NCI-H1105 treated with DMSO at 0.1 percent for 48 hours (cell line): ENCODE results near the gene FAM111A.

Experiments used
- DNase-seq: peaks from one replicate; lab custom pipeline; 2025; lab: John Stamatoyannopoulos, UW

FAM111A gene

GRCh38 chr11:59141673-59142460, 789 bp upstream of the FAM111A start:
- DNase-seq, result peak; percentile 8

DNA sequence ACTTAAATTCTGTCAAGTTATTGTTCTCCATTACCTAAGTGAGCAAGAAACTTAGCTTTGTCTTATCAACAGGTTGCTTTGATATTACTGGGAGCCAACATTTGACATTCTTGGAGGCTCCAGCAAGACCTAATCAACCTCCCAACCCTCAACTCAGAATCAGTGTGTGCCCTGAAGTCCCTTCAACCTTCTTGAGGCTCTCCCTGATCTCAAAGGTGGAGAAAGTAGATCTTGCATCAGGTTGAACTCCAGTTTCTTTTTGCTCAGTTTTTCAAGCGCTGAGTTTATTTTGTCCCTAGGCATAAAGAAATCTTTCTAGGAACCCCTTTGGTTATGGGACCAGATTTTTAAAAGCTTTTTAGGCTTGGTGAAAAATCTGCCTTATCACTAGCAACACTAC, 1.4 kb downstream of the FAM111A start:
- no peak for DNase-seq

- DNase-seq, result peak; percentile 87
Measured at GRCh38 chr11:59144579-59145345, 2.1 kb downstream of the FAM111A start.

DNA sequence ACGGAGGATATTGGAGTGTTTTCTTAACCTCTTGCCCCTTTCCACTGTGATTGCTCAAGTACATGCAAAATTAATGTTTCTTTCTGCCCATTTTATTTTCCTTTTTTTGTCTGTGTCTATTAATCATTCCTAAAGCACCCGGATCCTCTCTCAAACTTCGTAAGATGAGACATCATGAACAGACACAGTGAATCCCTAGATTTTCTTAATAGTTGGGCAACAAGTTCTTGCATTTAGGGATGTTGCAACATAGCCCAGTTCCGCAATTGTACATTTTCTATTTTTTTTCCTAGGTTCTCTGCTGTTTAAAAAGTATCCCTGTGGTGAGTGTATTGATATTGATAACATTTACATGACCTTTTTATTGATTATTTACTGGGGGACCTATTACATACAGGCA, 2.9 kb downstream of the FAM111A start:
- DNase-seq, result no peak

DNA sequence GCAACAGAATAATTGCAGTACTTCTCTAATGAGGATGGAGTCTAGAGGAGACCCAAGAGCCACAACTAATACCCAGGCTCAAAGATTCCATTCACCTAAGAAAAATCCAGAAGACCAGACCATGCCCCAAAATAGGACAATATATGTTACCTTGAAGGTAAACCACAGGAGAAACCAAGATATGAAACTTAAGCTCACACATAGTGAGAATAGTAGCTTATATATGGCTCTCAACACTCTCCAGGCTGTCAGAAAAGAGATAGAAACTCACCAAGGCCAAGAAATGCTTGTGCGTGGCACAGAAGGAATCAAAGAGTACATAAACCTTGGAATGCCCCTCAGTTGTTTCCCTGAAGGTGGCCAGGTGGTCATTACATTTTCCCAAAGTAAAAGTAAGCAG, 9.1 kb downstream of the FAM111A start:
- DNase-seq, result no peak

- no peak for DNase-seq
Measured at GRCh38 chr11:59152312-59152951, 9.8 kb downstream of the FAM111A start.

DNA sequence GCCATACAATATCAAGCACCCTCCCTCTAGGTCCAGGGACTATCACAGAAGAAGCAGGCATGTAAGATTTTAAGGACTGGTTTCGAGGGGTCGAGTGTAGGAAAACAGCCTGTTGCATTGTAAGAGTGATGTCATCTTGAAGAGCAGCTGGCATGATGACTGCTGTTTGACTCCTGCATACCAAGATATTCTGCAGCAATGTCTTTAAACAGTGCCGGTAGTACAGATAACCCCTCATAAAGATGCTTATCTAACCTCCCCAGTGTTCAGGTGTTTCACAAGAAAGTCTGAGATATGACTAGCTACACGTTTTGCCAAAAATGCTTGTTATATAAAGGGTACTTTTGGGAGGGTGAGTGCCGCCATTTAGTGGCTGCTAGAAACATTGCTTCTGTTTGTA, 12.0 kb downstream of the FAM111A start:
- no peak for DNase-seq

GRCh38 chr11:59157433-59157832, 14.8 kb downstream of the FAM111A start:
- no peak for DNase-seq

DNA sequence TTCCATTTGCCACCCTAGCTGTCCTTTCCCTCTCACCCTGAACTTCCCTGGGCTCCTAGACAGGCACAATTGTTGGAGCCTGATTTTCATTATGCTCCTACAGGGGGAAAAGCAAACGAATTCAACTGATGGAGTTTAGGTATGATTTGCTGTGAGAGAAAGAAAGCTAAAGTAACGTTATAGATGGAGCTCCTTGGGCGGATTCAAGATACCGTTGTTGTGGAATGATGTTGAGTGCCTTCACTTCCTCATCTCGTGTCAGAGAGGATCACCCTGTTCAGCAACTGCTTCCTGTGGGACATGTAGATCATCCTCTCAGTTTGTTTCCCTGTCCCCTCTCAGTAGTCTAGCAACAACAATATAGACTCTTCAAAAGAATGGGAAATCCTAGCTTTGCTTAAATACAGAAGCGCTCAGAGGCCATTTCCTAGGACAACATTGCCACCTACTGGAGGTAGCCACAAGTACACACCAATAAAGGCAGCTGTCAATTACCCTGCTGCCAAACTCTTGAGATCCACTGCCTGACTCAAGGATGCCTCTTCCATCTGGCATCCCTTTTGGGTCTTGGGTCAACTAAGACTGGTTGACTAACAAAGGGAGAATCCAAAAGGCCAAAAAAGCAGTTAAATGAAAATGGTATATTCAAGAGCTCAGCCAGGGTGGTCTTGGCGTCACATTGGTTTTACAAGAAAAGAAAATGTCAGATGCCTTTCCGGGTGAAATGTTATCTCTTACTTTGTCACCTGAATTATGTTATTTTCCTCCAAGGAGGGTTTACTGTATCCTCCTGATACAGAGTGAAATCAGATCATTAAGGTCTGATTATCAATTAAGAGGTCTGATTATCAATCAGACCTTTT, 15.8 kb downstream of the FAM111A start:
- peak; percentile 74 for DNase-seq

DNA sequence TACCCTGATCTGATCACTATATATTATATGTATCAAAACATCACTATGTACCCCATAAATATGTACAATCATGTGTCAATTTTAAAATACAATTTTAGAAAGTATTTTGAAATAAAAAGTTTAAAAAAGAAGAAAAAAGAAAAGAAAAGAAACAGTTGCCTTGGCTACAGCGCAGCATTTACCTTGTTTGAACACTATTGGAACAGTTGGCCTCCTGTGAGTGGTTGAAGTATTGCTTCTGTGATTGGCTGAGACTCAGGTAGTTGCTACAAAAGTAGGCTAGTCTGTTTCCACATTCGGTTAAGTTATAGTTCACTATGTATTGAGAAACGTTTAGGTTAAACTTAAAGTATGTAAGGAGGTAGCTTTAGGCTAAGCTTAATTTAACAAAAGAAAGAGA, 21.4 kb downstream of the FAM111A start:
- DNase-seq, result no peak

DNA sequence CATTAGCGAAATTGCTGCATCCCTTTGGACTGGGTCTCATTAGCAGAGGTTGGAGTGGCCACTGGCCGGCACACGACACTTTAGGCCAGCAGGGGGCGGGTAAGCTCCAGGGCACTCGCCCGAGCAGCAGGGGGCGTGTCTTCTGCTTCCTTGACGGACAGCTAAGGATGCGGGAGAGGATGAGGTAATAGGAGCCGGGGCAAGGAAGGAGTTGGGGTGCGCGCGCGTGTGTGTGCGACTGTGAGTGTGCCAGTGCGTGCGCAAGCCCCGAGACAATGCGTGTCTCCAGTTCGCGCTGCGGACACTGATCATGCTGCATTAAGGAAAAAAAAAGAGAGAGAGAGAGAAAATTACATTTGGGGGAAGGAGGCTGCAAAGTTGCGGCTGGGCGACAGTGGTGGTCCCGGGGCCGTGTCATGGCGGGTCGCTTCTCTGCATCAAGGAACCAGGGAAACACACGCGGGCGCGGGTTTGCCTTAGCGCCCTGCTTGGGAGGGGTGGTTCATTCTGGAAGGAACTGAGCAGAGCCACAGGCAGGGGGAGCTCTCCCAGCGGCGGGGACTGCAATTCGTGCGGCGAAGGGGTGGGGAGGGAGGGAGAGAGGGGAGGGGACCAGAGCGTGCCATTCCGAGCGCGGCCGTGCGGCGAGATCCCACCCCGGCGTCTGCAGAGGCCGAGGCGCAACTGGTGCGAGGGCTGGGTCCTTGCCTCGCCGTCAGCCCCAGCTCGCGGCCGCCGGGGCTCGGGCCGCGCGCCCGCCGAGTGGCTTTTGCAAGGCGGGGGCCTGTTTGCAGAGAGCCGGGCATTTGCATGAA, 29.1 kb downstream of the FAM111A start, which contains the start of gene DTX4:
DTX4 (plus strand) TSS at position 625 of the 815 bp plus-strand sequence. CDS start 464 bp downstream, outside the sequence.
- DNase-seq, result peak; percentile 85

DNA sequence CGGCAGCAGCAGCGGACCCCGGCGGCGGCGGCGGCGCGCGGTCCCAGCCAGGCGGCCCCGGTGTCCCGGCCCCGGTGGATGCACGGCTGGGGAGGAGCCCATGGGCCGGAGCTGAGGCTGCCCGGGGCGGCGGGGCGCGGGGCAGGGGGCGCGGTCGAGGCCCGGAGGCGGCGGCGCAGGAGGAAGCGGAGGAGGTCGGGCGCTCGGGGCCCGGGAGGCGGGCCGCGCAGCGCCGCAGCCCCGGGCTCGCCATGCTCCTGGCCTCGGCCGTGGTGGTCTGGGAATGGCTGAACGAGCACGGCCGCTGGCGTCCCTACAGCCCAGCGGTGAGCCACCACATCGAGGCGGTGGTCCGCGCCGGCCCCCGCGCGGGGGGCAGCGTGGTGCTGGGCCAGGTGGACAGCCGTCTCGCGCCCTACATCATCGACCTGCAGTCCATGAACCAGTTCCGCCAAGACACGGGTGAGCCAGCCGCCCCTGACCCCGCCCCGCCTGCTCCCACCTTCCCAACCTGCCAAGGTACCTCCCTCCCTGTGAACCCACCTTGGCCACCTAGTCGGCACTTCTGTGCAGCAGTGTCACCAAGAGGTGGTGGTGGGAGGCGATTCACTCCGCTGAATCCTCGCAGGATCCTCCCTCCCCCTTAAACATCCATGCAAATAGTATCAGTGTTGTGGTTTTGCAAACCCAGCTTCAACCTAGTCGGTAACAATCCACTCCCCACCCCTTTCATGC, 29.9 kb downstream of the FAM111A start:
- DNase-seq, result peak; percentile 16

GRCh38 chr11:59173080-59173963, 30.7 kb downstream of the FAM111A start:
- no peak for DNase-seq

GRCh38 chr11:59173964-59174663, 31.5 kb downstream of the FAM111A start:
- DNase-seq, result no peak

DNA sequence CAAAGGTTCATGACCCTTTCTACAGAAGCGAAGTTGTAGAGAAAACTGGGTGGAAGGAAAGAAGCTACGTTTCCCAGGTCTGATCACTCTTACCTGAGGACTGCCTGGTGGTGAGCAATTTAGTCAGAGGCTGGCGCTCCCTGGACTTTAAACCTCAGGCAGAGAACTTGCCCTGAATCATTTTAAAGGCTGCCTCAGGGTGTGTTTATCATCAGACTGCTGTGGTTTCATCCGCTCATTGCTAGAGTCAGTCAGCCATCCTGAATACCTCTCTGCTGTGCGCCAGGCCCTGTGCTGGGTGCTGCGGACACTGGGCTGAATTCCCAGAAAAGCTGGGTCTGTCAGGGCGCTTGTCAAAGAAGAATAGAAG, 32.0 kb downstream of the FAM111A start:
- DNase-seq, result no peak

DNA sequence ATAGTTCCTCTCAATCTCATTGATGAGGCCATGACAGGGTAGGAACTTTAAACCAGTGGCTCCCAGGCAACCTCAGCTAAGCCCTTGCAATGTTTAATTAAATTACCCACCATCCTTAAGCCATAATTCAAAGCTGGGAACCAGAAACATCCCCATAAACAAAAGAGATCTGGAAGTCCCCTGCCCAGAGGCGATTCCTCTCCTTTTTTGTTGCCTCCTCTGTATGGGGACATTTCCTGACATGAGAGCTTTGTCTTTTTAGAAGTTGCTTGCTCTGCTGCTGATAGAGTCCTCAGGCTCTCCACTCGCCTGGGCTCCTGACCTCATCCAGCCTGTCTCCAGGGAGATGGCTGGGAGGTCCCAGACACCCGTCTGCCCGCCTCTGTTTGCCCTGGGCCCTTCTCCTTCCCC, 32.4 kb downstream of the FAM111A start:
- no peak for DNase-seq

DNA sequence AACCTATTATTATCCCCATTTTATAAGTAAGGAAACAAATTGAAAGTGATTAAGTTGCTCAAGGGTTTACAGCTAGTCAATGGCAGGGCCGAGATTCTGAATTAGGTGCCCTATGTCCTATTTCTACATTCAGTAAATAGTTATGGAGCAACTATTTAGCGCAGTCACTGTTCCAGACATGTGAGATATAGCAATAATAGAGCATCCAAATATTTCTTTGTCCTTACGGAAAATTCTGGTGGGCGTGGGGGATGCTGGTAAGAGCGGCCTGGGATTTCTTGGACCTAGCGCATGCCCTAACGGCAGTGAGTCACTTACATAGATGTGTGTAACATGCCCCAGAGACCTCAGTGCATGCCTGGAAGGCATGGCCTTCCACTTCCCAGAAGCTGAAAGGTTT, 33.7 kb downstream of the FAM111A start:
- DNase-seq, result no peak

DNA sequence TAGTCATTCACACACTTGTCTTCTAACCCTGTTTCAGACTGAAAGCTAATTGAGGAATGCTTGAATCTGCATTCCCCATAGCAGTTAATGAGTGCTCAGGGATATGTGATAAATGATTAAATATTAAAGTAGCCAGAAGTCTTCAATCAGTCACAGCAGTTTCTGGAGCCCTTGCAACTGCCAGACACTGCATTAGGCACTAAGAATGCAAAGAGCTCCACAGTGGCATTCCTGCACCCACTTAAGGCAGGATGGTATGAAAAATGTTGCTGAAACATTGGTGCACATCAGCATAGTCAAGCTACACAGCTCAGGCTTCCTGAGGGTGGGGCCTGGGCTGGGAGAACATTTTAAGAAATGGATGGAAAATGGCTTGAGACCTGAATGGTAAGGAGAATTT, 35.7 kb downstream of the FAM111A start:
- no peak for DNase-seq

DNA sequence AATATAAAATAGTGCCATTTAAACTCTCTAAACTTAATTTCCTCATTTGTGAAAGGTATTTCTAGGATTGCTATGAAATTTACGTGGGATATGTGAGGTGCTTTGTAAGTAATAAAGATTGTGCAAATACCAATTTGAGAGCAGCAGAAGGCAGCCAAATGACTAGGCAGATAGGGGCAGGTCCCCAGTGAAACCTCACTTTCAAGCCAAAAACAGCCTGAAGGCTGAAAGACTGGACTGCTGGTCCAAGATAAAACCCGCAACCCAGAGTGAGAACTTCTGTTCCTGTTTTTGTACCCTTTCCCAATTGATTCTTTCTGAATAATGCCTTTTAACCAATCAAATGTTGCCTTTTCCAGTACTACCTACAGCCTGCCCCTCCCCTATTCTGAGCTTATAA, 36.5 kb downstream of the FAM111A start:
- DNase-seq, result no peak
